Fibroblast of pulmonary artery (primary cell): ENCODE results near the gene TFCP2.

Experiments used
- DNase-seq: peaks from one replicate; pipeline ENCODE4 v3.0.0-alpha.2; 2010; ENCODE audit warnings: low read depth
- H3K4me3 ChIP-seq: replicated peaks from 2 replicates; pipeline ENCODE4 v1.5.1; 2011; ENCODE audit warnings: low read depth, mild to moderate bottlenecking, control low read depth, low read length, moderate library complexity
- TF ChIP-seq, protein P1 (sequence below): IDR thresholded peaks from 2 replicates; pipeline ENCODE4 v1.5.1; 2011; ENCODE audit warnings: mild to moderate bottlenecking, control low read depth, low read length, inconsistent platforms; ENCODE audit errors: missing control alignments

Gene TFCP2

DNA sequence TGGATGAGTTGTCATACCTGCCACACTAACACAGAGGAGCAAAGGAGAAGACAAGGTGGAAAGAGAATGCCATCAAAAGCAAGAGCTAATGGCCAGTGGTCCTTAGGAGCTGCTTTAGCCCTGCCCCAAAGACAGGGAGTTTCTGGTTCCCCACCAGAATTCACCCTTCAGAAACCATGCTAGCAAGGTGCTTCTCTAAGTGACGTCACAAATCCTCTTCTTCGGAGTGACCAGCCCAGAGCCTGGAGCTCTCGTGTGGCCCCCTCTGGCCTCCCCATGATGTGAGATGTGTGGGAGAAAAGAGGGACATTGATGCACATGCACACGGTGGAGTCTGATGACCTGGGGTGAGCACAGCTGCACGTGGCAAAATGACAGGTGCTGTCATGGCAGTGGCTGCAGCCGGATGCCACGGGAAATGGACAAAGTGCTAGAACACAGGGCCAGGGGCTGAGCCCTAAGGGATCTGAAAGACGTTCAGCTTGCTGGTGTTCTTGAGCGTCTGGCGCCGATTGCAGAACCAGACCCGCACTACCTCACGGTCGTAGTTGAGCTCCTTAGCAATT, 16.9 kb upstream of the TFCP2 start:
- no peak for DNase-seq
- no peak overlapping the region for H3K4me3 ChIP-seq
- TF ChIP-seq, protein P1, sequence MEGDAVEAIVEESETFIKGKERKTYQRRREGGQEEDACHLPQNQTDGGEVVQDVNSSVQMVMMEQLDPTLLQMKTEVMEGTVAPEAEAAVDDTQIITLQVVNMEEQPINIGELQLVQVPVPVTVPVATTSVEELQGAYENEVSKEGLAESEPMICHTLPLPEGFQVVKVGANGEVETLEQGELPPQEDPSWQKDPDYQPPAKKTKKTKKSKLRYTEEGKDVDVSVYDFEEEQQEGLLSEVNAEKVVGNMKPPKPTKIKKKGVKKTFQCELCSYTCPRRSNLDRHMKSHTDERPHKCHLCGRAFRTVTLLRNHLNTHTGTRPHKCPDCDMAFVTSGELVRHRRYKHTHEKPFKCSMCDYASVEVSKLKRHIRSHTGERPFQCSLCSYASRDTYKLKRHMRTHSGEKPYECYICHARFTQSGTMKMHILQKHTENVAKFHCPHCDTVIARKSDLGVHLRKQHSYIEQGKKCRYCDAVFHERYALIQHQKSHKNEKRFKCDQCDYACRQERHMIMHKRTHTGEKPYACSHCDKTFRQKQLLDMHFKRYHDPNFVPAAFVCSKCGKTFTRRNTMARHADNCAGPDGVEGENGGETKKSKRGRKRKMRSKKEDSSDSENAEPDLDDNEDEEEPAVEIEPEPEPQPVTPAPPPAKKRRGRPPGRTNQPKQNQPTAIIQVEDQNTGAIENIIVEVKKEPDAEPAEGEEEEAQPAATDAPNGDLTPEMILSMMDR, result no peak

DNA sequence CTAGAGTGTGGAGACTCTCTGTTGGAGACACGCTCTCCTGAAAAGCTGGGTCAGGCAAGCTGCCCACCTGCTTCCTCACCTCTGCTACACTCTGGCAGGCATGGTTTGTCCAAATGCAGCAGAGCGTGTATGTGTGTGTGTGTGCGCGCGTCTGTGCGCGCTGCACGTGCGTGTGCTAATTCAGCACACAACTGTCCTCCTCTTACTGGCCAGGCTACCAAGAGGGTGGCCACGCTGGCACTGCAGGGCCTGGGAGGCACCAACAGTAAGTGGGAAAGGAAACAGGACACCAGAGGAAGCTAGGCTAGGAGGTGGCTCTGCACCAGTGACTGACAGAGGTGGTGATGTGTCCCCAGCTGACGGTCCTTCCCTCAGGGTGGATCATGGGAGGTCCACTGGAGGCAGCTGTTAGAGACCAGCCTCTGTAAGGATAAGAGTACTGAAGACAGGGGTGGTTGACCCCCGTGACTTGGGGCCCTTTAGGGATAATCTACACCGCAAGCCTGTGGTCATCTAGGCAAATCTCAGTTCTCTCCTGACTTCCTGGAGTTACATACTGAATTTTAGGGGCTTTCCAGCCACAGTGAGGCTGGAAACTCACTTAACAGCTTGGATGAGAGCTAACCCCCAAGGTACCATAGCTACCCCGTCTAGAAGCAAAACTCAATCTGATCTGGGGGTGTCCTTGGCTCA, 15.6 kb upstream of the TFCP2 start:
- DNase-seq, result no peak
- TF ChIP-seq, protein P1, result no peak
- no peak overlapping the region for H3K4me3 ChIP-seq

DNA sequence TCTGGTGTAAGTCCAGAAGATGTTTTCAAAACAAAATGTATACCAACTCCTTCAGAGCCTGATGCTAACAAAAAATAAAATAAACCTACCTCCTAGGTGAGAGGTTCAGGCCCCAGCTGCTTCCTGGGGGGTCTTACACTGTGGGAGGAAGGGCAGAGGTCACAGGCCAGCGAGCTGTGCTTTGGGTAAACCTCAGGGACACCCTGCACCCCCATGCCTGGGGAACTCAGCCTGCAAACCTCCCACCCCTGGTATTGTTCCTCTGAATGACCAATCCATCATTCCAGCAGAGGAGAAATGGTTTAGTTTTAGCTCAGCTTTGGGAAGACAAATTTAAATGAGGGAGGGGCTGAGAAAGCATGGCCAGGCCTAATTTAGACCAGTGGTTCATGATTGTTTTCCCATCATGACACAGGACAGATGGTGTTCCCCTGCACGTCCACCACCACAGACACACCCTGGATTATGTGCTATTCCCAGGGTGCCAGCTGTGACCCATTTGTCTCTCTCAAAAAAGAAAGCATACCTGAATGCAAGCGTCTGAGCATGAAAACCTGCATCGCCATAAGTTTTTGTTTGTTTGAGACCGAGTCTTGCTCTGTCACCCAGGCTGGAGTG, 14.5 kb upstream of the TFCP2 start:
- TF ChIP-seq, protein P1, result no peak
- DNase-seq, result no peak
- no peak overlapping the region for H3K4me3 ChIP-seq

DNA sequence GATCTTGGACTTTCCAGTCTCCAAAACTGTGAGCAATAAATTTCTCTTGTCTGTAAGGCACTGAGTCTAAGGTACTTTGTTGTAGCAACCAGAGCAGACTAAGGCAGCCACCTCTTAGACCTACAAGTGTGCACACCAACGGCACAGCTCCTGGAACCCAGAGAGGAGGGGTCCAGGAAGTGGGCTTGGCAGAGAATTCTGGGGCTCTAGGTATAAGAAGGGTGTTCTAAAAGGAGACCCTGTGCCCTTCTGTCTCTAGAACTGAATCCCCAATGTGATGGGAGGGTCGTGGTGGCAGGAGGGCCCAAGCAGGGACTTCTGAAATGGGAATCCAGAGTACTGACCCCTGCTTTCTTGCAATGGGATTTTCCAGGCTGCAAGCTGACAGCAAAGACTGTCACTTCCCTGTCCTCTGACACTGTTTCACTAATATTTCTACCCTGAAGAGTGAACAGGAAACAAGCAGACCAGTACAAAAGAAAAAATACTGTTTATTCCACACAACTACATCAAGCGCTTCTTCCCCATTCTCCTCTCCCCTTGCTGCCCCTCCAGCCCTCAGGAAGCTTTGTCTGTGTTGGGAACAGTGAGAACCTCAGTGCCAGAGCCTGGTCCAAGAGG, 13.6 kb upstream of the TFCP2 start:
- DNase-seq, result no peak
- TF ChIP-seq, protein P1, result no peak
- H3K4me3 ChIP-seq, result no peak overlapping the region

DNA sequence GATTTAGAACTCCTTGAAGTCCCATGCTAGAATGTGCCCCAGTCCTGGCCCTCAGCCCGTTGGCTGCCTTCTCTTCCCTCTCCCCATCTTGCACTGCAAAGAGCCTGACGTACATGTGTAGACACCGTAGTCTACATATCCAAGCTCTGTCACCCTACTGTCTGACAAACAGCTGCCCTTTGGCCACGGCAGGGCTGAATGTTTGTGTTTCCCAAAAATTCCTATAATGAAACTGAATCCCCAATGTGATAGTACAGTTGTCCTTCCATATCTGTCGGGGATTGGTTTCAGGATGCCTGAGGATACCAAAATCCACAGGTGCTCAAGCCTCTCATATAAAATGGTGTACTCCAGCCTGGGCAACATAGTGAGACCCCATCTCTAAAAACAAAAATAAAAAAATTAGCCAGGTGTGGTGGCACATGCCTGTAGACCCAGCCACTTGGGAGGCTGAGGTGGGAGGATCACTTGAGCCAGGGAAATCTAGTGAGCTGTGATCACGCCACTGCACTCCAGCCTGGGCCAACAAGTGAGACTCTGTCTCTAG, 12.3 kb upstream of the TFCP2 start:
- H3K4me3 ChIP-seq, result no peak overlapping the region
- TF ChIP-seq, protein P1, result no peak
- DNase-seq, result no peak

DNA sequence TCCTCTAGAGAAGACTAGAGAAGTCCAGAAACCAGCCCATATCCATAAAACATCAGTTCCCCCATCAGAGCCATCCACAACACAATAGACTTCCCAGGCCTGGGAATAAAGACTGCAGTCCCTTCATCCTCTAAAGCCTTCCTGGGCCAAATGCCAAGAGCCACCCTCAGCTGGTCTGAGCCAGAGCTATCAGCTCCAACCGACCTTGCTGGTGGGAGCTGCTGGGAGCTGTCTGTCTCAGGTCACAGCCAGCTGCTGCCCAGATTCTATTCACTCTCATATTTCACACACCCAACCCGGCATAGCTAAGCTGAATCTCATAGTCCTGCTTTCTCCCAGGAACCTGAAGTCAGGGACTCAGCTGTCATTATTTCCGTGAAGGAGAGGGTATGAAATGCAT, 10.9 kb upstream of the TFCP2 start:
- TF ChIP-seq, protein P1, result no peak
- no peak overlapping the region for H3K4me3 ChIP-seq
- DNase-seq, result peak; percentile 73
